SK-N-SH treated with all-trans-retinoic acid at 6 μM for 48 hours (cell line): Measurements from ENCODE around the gene SPTLC1.

ENCODE experiments used
- ATAC-seq: fragments of 200-7000 bp; cut with Tn5 transposase; 3 replicates; pipeline ENCODE4 v1.9.1; 2020; ENCODE audit warnings: mild to moderate bottlenecking, moderate library complexity
- BACH2 ChIP-seq: fragments of 250-450 bp; sonication (Bioruptor Pico); IDR thresholded peaks from 2 replicates; pipeline ENCODE4 v1.9.0; 2021; ENCODE audit warnings: mild to moderate bottlenecking, borderline replicate concordance
- CSDC2 ChIP-seq: fragments of 250-450 bp; sonication (Bioruptor Pico); IDR thresholded peaks from 2 replicates; pipeline ENCODE4 v1.5.0; 2020; ENCODE audit warnings: mild to moderate bottlenecking, moderate library complexity
- ESRRG ChIP-seq: fragments of 250-450 bp; sonication (Bioruptor Pico); IDR thresholded peaks from 2 replicates; pipeline ENCODE4 v1.6.1; 2021; ENCODE audit warnings: mild to moderate bottlenecking
- GLIS3 ChIP-seq: fragments of 250-450 bp; sonication (Bioruptor Pico); IDR thresholded peaks from 2 replicates; pipeline ENCODE4 v1.5.0; 2020; ENCODE audit warnings: mild to moderate bottlenecking, moderate library complexity
- OSR1 ChIP-seq: fragments of 250-450 bp; sonication (Bioruptor Pico); IDR thresholded peaks from 2 replicates; pipeline ENCODE4 v1.8.0; 2022; ENCODE audit warnings: moderate library complexity, mild to moderate bottlenecking, inconsistent platforms
- PATZ1 ChIP-seq: fragments of 250-450 bp; sonication (Bioruptor Pico); IDR thresholded peaks from 2 replicates; pipeline ENCODE4 v1.8.0; 2020; ENCODE audit warnings: mild to moderate bottlenecking, moderate library complexity, borderline replicate concordance
- POU6F1 ChIP-seq: fragments of 250-450 bp; sonication (Bioruptor Pico); IDR thresholded peaks from 2 replicates; pipeline ENCODE4 v1.8.0; 2021; ENCODE audit warnings: low read depth, mild to moderate bottlenecking, moderate library complexity, borderline replicate concordance
- PPARA ChIP-seq: fragments of 250-450 bp; sonication (Bioruptor Pico); IDR thresholded peaks from 2 replicates; pipeline ENCODE4 v1.5.0; 2020; ENCODE audit warnings: mild to moderate bottlenecking, borderline replicate concordance
- TCF4 ChIP-seq: fragments of 250-450 bp; sonication (Bioruptor Pico); IDR thresholded peaks from 2 replicates; pipeline ENCODE4 v1.8.0; 2021; ENCODE audit warnings: mild to moderate bottlenecking, moderate library complexity, borderline replicate concordance
- TOX ChIP-seq: fragments of 250-450 bp; sonication (Bioruptor Pico); IDR thresholded peaks from 2 replicates; pipeline ENCODE4 v1.8.0; 2021; ENCODE audit warnings: mild to moderate bottlenecking, moderate library complexity, borderline replicate concordance
- TSHZ2 ChIP-seq: fragments of 250-450 bp; sonication (Bioruptor Pico); IDR thresholded peaks from 2 replicates; pipeline ENCODE4 v1.5.0; 2020; ENCODE audit warnings: mild to moderate bottlenecking, moderate library complexity
- ZC3H10 ChIP-seq: fragments of 250-450 bp; sonication (Bioruptor Pico); IDR thresholded peaks from 2 replicates; pipeline ENCODE4 v1.5.1; 2021; ENCODE audit warnings: mild to moderate bottlenecking, moderate library complexity
- ZNF565 ChIP-seq: fragments of 450-650 bp; formaldehyde crosslinking; conservative IDR thresholded peaks from 2 replicates; pipeline ENCODE4 v1.5.0; 2020; ENCODE audit warnings: low read depth, mild to moderate bottlenecking, moderate library complexity
- ZNF8 ChIP-seq: fragments of 450-650 bp; formaldehyde crosslinking; IDR thresholded peaks from 2 replicates; pipeline ENCODE4 v1.5.0; 2020; ENCODE audit warnings: mild to moderate bottlenecking, moderate library complexity

SPTLC1 gene

GRCh38 chr9:91986248-91986647 lies 129.0 kb downstream of the SPTLC1 start:
- no peak for ATAC-seq
- TF ChIP-seq GLIS3 (CRISPR knock-in tag) (no peak), ESRRG (no peak), ZNF565 (CRISPR knock-in tag) (no peak), BACH2 (CRISPR knock-in tag) (no peak)

DNA sequence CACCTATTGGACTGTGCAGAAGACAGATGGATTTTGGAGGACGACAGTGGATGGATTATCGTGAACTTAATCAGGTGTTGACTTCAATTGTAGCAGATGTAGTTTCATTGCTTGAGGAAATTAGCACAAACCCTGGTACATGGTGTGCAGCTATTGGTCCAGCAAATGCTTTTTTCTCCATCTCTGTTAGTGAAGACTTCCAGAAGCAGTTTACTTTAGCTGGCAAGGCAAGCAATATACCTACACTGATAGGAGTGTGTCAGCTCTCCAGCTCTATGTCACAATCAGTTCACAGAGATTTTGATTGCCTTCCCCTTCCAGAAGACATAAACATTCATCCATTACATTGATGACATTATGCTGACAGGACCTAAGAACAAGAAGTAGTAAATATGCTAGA lies 129.5 kb downstream of the SPTLC1 start:
- TF ChIP-seq ESRRG (no peak), TSHZ2 (no peak), GLIS3 (CRISPR knock-in tag) (no peak), OSR1 (CRISPR knock-in tag) (no peak), TOX (CRISPR knock-in tag) (no peak), PATZ1 (CRISPR knock-in tag) (no peak), PPARA (CRISPR knock-in tag) (no peak), ZC3H10 (CRISPR knock-in tag) (no peak), BACH2 (CRISPR knock-in tag) (no peak), POU6F1 (CRISPR knock-in tag) (no peak), TCF4 (CRISPR knock-in tag) (no peak), CSDC2 (no peak), ZNF8 (CRISPR knock-in tag) (no peak)
- no peak for ATAC-seq
